H7 (cell line): ENCODE measurements around the gene VAMP7. TPM values are rescaled to one million over a fixed set of nuclear protein-coding genes. Genes with fewer than 3 reads are reported as not detected.
"Not testable (repeated sequence)": the region's sequence is repeated elsewhere in the genome, so short reads cannot be mapped to it uniquely, and the experiment has no call there.

ENCODE experiments used
- DNase-seq: peaks from one replicate; pipeline ENCODE4 v3.0.0; 2012
- H3K27me3 ChIP-seq: 2 replicates; pipeline ENCODE4 v1.6.0; 2011; ENCODE audit warnings: mild to moderate bottlenecking, low read length; ENCODE audit not compliant: control insufficient read depth, insufficient read depth
- H3K36me3 ChIP-seq: replicated peaks from 2 replicates; pipeline ENCODE4 v1.5.1; 2011; ENCODE audit warnings: low read length; ENCODE audit not compliant: control insufficient read depth, insufficient read depth
- H3K4me3 ChIP-seq: 2 replicates; pipeline ENCODE4 v1.5.1; 2011; ENCODE audit warnings: low read depth, mild to moderate bottlenecking, control low read depth, low read length, moderate library complexity; ENCODE audit not compliant: insufficient read depth
- total RNA-seq: library from RNA; depleted of rRNA; stranded (reverse); fragments of >200 nt; shearing (Covaris generic); gene quantifications from 2 replicates; pipeline ENCODE4 v1.2.3, GENCODE V29; 2014; rRNA removed

The VAMP7 gene, protein sequence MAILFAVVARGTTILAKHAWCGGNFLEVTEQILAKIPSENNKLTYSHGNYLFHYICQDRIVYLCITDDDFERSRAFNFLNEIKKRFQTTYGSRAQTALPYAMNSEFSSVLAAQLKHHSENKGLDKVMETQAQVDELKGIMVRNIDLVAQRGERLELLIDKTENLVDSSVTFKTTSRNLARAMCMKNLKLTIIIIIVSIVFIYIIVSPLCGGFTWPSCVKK
- total RNA-seq = 25.2 and 32.1 TPM in 2 replicates

DNA sequence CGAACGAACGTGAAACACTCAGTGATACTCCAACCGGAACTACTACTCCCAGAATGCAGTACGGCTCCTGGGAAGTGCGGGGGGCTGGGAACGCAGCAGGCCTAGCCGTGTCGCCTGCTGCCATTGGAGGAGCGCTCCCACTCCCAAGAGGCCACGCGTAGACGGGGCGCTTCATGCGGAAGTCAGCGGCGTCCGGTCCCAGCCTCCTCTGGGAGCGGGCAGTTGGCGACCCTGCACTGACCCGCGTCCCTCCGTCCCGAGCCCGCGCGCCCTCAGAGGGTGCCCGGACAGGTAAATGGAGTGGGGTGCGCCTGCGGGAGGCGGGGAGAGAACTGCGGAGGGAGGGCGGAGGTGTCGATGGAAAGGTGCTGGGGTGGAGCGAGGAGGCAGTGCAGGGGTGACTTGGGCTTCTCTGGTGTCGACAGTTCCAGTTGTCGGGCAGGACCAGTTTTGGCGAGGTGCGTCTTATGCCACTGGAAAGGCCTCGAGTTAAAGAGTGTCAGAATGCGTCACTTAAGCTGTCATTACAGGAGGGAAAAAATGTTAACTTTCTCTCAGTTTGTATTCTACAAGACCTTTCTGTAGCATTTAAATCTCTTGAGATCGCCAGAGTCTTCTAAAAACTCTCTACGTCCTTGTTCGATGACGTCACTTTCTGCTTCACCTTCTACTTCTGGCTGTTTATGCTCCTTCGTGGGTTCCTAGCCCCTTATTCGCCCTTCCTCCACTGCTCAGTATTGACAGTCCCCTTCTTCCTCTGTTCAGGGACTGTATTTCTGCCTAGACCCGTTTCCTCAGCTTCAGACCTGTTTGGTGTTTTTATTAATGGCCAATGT, at the start of gene VAMP7:
Gene VAMP7, plus strand, starts transcription at position 188 of the 836 bp plus-strand sequence. CDS start 8,122 bp downstream, outside the sequence.
- Histone ChIP-seq H3K4me3 (peak within 1 kb of the TSS; percentile 67), H3K27me3 (no peaks in the 10 kb centered on the region; the same call in 1 of the 2 replicates), H3K36me3 (no peaks in the 10 kb centered on the region)
- DNase-seq = peak; percentile 84

- no peaks in the 10 kb centered on the region for H3K36me3 ChIP-seq
- no peak overlapping the region for H3K4me3 ChIP-seq
- no peak for DNase-seq
- H3K27me3 ChIP-seq = no peaks in the 10 kb centered on the region
Measured at GRCh38 chrX:155841232-155841631, 39.9 kb upstream of the VAMP7 start.

- H3K27me3 ChIP-seq, H3K4me3 ChIP-seq, H3K36me3 ChIP-seq, DNase-seq: not testable (repeated sequence)
Measured at GRCh38 chrX:155851786-155852185, 29.4 kb upstream of the VAMP7 start.

GRCh38 chrX:155857561-155857960, 23.6 kb upstream of the VAMP7 start:
- DNase-seq = peak; percentile 23

DNA sequence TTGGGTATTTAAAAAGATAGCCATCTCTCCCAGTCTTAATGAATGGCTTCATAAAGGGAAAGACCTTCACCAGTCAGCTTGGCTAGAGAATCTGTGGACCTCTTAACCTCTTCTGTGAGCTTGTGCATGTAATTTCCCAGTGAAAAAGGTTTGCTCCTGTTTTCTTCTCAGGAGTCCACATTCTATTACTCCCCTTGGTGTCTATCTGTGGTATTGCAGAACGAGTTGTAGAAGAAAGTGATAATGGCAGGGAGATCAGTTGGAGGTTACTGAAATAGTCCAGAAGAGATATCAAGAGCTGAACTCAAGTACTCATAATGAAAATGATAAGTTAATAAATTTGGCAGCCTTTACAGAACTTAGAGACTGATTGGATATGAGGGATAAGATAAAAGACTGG, 16.5 kb upstream of the VAMP7 start:
- H3K4me3 ChIP-seq = no peak overlapping the region
- no peaks in the 10 kb centered on the region for H3K27me3 ChIP-seq
- H3K36me3 ChIP-seq = no peaks in the 10 kb centered on the region
- DNase-seq = peak; percentile 21

More at GRCh38 chrX:155857561-155857960, 23.6 kb upstream of the VAMP7 start:
- Histone ChIP-seq H3K4me3 (no peak overlapping the region), H3K27me3 (no peaks in the 10 kb centered on the region), H3K36me3 (no peaks in the 10 kb centered on the region)

GRCh38 chrX:155865193-155865592, 16.0 kb upstream of the VAMP7 start:
- H3K27me3 ChIP-seq = no peaks in the 10 kb centered on the region
- DNase-seq = no peak
- no peaks in the 10 kb centered on the region for H3K36me3 ChIP-seq
- no peak overlapping the region for H3K4me3 ChIP-seq

GRCh38 chrX:155867821-155868220, 13.3 kb upstream of the VAMP7 start:
- no peaks in the 10 kb centered on the region for H3K27me3 ChIP-seq
- no peaks in the 10 kb centered on the region for H3K36me3 ChIP-seq
- DNase-seq = no peak
- H3K4me3 ChIP-seq = no peak overlapping the region

- no peaks in the 10 kb centered on the region for H3K36me3 ChIP-seq
- no peak for DNase-seq
- no peak overlapping the region for H3K4me3 ChIP-seq
- no peaks in the 10 kb centered on the region for H3K27me3 ChIP-seq
Measured at GRCh38 chrX:155870958-155871357, 10.2 kb upstream of the VAMP7 start.

GRCh38 chrX:155871934-155872333, 9.2 kb upstream of the VAMP7 start:
- Histone ChIP-seq H3K4me3 (no peak overlapping the region), H3K36me3 (no peaks in the 10 kb centered on the region), H3K27me3 (no peaks in the 10 kb centered on the region)
- no peak for DNase-seq

GRCh38 chrX:155873188-155873587, 8.0 kb upstream of the VAMP7 start:
- H3K27me3 ChIP-seq = no peaks in the 10 kb centered on the region
- DNase-seq = no peak
- no peaks in the 10 kb centered on the region for H3K36me3 ChIP-seq
- no peak overlapping the region for H3K4me3 ChIP-seq

DNA sequence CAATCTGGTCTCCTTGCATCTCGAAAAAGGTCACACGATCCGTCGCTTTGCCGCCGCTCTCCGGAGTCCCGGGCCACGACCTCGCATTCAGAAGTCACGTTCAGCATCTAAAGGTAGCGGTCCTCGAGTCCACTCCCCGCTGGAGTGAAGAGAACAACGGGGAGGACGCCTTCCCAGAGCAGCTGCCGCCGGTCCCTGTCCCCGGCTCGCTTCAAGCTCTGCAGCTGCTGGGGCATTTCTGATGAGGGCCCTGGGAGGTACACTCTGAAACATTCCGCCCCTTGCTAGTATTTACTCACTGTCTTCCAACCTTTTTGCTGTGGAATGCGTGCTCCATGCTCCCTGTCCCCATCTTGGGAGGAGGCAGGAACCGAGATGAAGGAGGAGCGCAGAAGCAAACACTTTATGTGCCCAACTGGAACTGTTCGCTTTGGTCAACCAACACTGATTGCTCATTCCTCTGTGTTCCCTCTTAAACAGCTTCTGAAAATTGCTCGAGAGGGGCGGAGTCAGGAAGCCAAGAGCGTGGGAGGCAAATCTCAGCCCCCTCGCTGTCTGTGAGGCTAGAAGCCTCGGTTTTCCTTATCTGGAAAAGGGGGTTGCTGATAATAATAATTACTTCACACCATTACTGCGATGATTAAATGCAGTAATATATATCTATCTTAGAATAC, 6.4 kb upstream of the VAMP7 start:
- H3K4me3 ChIP-seq = no peak overlapping the region
- no peaks in the 10 kb centered on the region for H3K36me3 ChIP-seq
- no peak for DNase-seq
- H3K27me3 ChIP-seq = no peaks in the 10 kb centered on the region; the same call in 1 of the 2 replicates

DNA sequence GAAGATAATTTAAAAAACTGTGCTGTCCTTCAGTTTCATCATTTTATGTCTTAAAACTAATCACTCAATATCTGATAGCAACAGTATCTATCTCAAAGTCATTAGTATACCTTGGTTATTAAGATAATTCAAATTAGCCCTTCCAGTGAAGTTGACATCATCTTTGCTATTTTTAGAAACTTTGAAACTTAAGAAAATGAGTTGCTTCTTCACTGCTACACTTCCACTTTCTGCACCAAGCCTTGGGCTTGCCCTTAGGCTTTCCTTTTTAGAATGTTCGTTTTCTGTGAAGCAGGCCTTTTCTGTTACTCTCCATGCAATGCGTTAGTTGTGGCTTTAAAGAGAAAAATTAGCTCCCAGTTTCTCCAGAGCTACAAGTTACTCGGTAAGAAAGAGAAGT, 4.4 kb upstream of the VAMP7 start:
- DNase-seq = no peak
- H3K27me3 ChIP-seq = no peaks in the 10 kb centered on the region; the same call in 1 of the 2 replicates
- H3K36me3 ChIP-seq = no peaks in the 10 kb centered on the region
- no peak overlapping the region for H3K4me3 ChIP-seq

GRCh38 chrX:155877288-155877687, 3.9 kb upstream of the VAMP7 start:
- Histone ChIP-seq H3K36me3 (no peaks in the 10 kb centered on the region), H3K4me3 (no peak overlapping the region), H3K27me3 (no peaks in the 10 kb centered on the region; the same call in 1 of the 2 replicates)
- DNase-seq = no peak

GRCh38 chrX:155880586-155881157, 473 bp upstream of the VAMP7 start:
- Histone ChIP-seq H3K27me3 (no peaks in the 10 kb centered on the region; the same call in 1 of the 2 replicates), H3K4me3 (peak overlapping the region; percentile 44), H3K36me3 (no peaks in the 10 kb centered on the region)
- no peak for DNase-seq
